H1 (cell line): ENCODE data around the gene FXR2.

Experiments
- EZH2 ChIP-seq: fragments of 200-600 bp; sonication (generic); IDR thresholded peaks from 2 replicates; pipeline ENCODE4 v1.7.1; 2012; ENCODE audit warnings: low read depth, mild to moderate bottlenecking, moderate library complexity, low read length, inconsistent platforms; ENCODE audit not compliant: severe bottlenecking
- JUN ChIP-seq: IDR thresholded peaks from 2 replicates; pipeline ENCODE4 v1.6.1; 2011; ENCODE audit warnings: low read depth, mild to moderate bottlenecking, improper control_type of control experiment, low read length
- KDM5A ChIP-seq: fragments of 200-600 bp; IDR thresholded peaks from 2 replicates; pipeline ENCODE4 v1.7.1; 2012; ENCODE audit warnings: mild to moderate bottlenecking, low read length, inconsistent platforms, mixed read lengths
- POLR2A ChIP-seq, 2 experiments: IDR thresholded peaks; 1 replicate in 1 of 2; 2 replicates in 1 of 2; pipeline ENCODE4 v1.6.1; 2011; ENCODE audit warnings: low read depth in 2 of 2, low read length in 2 of 2, mild to moderate bottlenecking in 2 of 2; ENCODE audit errors: control extremely low read depth in 1 of 2

DNA sequence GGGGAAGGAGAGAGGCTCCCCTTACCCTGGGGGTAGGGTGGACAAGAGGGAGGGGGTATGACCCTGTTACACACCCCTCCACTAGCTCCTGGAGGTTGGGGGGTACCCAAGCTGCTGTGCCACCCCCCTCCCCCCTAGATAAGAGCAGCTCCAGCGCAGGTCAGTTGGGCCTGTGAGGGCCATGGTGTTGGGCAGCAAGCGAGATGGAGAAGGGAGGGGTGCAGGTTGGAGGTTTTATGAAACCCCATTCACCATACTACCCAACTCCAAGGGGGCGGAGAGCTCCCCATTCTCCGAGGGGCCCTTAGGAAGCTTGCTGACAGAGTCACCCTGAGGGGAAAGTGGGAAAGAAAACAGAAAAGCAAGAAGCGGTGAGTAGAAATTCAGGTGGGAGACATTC lies 23.1 kb downstream of the FXR2 start:
- TF ChIP-seq EZH2 (no peak), KDM5A (no peak), POLR2A (IDR thresholded peaks at IDR 0.05; ENCODE audit: control extremely low read depth in 1 of 2, low read depth in 2 of 2, low read length in 2 of 2) (no peak), JUN (no peak)
